ENCODE results near the gene AP4M1.

The AP4M1 gene

DNA sequence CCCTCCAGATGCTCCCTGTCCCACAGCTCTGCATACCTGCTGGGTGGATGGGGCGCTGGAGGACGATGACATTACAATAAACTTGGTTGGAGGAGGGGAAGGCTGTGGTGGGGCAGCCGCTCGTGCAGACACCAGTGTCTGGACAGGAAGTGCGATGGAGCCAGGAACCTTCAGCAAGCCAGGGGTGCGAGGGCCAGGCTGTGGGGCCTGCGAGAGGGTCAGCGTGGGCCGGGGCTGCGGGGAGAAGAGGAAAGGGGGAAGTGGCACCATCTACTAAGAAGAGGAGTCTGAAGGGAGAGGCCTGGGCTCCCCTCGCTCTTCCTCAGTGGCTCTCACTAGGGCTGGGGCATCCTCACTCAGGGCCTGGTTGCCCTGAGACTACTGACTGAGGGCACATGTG lies 6.4 kb downstream of the AP4M1 start:
- no peak overlapping the region for H3K4me3 ChIP-seq (ENCODE audit: low read length)
- TF ChIP-seq, protein P1, sequence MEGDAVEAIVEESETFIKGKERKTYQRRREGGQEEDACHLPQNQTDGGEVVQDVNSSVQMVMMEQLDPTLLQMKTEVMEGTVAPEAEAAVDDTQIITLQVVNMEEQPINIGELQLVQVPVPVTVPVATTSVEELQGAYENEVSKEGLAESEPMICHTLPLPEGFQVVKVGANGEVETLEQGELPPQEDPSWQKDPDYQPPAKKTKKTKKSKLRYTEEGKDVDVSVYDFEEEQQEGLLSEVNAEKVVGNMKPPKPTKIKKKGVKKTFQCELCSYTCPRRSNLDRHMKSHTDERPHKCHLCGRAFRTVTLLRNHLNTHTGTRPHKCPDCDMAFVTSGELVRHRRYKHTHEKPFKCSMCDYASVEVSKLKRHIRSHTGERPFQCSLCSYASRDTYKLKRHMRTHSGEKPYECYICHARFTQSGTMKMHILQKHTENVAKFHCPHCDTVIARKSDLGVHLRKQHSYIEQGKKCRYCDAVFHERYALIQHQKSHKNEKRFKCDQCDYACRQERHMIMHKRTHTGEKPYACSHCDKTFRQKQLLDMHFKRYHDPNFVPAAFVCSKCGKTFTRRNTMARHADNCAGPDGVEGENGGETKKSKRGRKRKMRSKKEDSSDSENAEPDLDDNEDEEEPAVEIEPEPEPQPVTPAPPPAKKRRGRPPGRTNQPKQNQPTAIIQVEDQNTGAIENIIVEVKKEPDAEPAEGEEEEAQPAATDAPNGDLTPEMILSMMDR (conservative IDR thresholded peaks at IDR 0.05; ENCODE audit: low read length): no peak
- no peak for DNase-seq (ENCODE audit: low read depth)

DNA sequence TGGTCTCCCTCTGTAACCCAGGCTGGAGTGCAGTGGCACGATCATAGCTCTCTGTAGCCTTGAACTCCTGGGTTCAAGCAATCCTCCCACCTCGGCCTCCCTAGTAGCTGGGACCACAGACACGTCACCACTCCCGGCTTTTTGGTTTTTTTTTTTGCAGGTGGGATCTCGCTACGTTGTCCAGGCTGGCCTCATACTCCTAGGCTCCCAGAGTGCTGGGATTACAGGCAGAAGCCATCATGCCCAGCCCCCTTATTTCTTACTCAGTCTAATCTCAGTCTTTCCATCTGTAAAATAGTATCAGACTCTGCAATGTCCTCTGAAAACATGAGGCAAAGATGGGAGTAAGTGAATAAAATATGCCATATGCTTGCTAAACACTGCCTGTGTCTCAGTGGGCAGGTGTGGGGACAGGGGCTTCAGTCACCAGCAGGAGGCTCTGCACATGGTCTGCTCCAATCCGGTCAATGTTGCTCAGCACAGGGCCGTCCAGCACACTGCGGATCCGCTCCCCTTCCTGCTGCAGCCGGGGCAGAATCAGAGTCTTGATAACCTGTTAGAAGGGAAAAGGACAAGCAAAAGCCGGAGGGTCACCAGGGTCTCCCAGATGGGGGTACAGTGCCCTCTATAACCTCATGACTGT lies 8.2 kb downstream of the AP4M1 start:
- TF ChIP-seq, protein P1 (conservative IDR thresholded peaks at IDR 0.05; ENCODE audit: low read length): no peak
- DNase-seq (ENCODE audit: low read depth): no peak
- no peak overlapping the region for H3K4me3 ChIP-seq (ENCODE audit: low read length)

DNA sequence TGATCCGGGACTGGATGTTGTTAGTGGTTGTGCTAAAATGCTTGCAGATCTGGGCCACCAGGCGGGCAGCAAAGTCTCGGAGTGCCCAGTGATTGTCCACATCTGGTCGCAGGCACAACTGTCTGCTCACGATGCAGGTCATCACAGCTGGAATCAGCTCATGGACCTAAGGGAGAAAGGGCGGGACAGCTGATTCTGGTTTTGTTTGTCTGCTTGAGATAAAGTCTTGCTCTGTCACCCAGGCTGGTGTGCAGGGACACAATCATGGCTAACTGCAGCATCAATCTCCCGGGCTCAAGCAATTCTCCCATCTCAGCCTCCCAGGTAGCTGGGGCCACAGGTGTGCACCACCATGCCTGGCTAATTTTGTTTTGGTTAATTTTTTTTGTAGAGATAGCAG lies 9.7 kb downstream of the AP4M1 start:
- H3K4me3 ChIP-seq (ENCODE audit: low read length): no peak overlapping the region
- DNase-seq (ENCODE audit: low read depth): no peak
- TF ChIP-seq, protein P1 (conservative IDR thresholded peaks at IDR 0.05; ENCODE audit: low read length): no peak

DNA sequence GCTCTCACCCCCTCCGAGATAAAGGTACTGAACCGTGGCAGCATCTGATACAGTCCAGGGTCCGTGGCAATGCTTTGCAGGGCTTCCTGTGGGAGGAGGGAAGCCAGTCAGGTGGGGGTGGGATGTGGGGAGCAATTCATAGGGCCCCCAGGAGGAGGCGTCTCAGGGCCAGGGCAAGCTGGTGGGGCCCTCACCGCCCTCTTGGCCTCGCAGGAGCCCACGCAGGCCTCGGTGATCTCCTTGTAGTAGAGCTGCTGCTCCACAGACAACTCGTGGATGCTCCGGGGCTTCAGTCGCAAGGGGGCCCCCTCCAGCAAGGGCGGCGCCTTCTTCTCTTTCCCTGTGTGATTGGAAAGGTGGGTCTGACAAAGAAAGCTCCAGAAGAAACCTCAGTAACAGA lies 10.5 kb downstream of the AP4M1 start:
- no peak overlapping the region for H3K4me3 ChIP-seq (ENCODE audit: low read length)
- TF ChIP-seq, protein P1 (conservative IDR thresholded peaks at IDR 0.05; ENCODE audit: low read length): no peak
- DNase-seq (ENCODE audit: low read depth): no peak

DNA sequence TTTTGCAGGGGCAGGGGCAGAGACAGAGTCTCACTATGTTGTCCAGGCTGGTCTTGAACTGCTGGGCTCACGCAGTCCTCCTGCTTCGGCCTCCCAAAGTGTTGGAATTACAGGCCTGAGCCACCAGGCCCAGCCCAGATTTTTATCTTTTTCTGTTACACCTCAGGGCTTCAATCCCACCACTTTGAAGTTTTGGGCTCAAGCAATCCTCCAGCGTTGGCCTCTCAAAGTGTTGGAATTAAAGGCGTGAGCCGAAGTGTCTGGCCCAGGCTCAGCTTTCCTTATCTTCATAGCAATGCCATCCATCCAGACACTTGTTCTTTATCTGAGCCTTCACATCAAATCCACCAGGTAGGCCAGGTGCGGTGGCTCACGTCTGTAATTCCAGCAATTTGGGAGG lies 13.6 kb downstream of the AP4M1 start:
- TF ChIP-seq, protein P1 (conservative IDR thresholded peaks at IDR 0.05; ENCODE audit: low read length): no peak
- no peak for DNase-seq (ENCODE audit: low read depth)

DNA sequence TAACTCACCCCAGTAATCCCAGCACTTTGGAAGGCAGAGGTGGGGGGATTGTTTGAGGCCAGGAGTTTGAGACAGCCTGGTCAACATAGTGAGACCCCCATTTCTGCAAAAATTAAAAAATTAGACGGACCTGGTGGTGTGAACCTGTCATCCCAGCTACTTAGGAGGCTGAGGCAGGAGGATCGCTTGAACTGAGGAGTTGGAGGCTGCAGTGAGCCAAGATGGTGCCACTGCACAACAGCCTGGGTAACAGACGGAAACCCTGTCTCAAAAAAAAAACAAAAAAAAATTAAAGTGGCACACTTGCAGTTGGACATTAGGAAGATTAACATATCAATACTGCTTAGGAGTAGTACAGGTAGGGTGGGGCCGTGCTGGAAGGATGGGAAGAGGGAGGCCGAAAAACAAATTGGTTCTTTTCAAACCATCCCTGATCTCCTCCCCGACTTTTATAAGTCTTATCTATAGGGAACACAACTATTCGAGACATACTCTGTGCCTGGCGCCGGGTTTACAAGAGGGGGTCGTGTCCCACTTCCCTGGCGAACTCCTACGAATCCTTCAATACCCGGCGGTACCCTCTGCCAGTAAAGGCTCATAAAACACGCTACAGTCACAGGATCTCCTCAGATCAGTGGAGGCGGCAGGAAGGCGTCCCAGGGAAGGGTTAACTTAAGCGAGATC lies 17.1 kb downstream of the AP4M1 start:
- TF ChIP-seq, protein P1 (conservative IDR thresholded peaks at IDR 0.05; ENCODE audit: low read length): no peak

More for the DNA sequence above, 13.6 kb downstream of the AP4M1 start:
- no peak overlapping the region for H3K4me3 ChIP-seq (ENCODE audit: low read length)

More for the DNA sequence above, 17.1 kb downstream of the AP4M1 start:
- peak overlapping the region; percentile 96 for H3K4me3 ChIP-seq (ENCODE audit: low read length)
- no peak for DNase-seq (ENCODE audit: low read depth)
